Measurements from ENCODE around the gene IZUMO4. TPM values are rescaled to one million over a fixed set of nuclear protein-coding genes. Genes with fewer than 3 reads are reported as not detected.

IZUMO4 gene
- total and polyA plus RNA-seq, 5 donors from 2014 or later: 0.47 to 16.5 (median 0.78) TPM

GRCh38 chr19:2050349-2050990, 46.2 kb upstream of the IZUMO4 start:
- peaks cover 0 to 65% (median 7%) of the 10 kb centered on the region in 4 donors for H3K4me1 Mint-ChIP-seq
- peak overlapping the region; percentile 78 to 95 (median 91) for H3K27ac Mint-ChIP-seq
- peak in 1 of 2 donors; percentile 2 for ATAC-seq (ENCODE audit: low read depth in 2 of 2)

GRCh38 chr19:2050991-2051772, 45.5 kb upstream of the IZUMO4 start, which contains the start of gene MKNK2:
Gene MKNK2, minus strand, starts transcription at chr19:2051244. Its CDS starts 393 bp downstream, at chr19:2050851.
- H3K4me1 Mint-ChIP-seq: peaks cover 0 to 66% (median 8%) of the 10 kb centered on the region in 4 donors
- Histone ChIP-seq H3K27ac (ENCODE audit: insufficient read depth, low read length, poor library complexity, severe bottlenecking) (peak within 1 kb of the TSS; percentile 92), H3K9me3 (ENCODE audit: control insufficient read depth in 2 of 2, low read length in 2 of 2) (no peaks in the 10 kb centered on the region), H3K36me3 (ENCODE audit: control insufficient read depth, insufficient read depth, low read length) (peaks cover 3% of the 10 kb centered on the region), H3K4me1 (ENCODE audit: control insufficient read depth, insufficient read depth, low read length, poor library complexity, severe bottlenecking) (peaks cover 65% of the 10 kb centered on the region), H3K4me3 (ENCODE audit: low read depth, low read length) (peak within 1 kb of the TSS; percentile 86), H3K27me3 (ENCODE audit: control insufficient read depth, insufficient read depth, low read length) (no peaks in the 10 kb centered on the region)
- H3K27ac Mint-ChIP-seq: peak within 1 kb of the TSS; percentile 95 to 96 (median 95)
- H3K4me3 Mint-ChIP-seq: peak within 1 kb of the TSS; percentile 88 to 94 (median 92)
- H3K36me3 Mint-ChIP-seq: no peaks in the 10 kb centered on the region
- peak; percentile 87 to 94 (median 90) for DNase-seq
- no peaks in the 10 kb centered on the region for H3K9me3 Mint-ChIP-seq
- peak; percentile 79 to 84 for ATAC-seq (ENCODE audit: low read depth in 2 of 2)
- H3K27me3 Mint-ChIP-seq: peaks cover 4% of the 10 kb centered on the region

More at GRCh38 chr19:2050349-2050990, 46.2 kb upstream of the IZUMO4 start:
- Histone ChIP-seq H3K9me3 (ENCODE audit: control insufficient read depth in 2 of 2, low read length in 2 of 2) (no peaks in the 10 kb centered on the region), H3K36me3 (ENCODE audit: control insufficient read depth, insufficient read depth, low read length) (peaks cover 9% of the 10 kb centered on the region), H3K4me3 (ENCODE audit: low read depth, low read length) (peak overlapping the region; percentile 86), H3K27ac (ENCODE audit: insufficient read depth, low read length, poor library complexity, severe bottlenecking) (peak overlapping the region; percentile 78), H3K4me1 (ENCODE audit: control insufficient read depth, insufficient read depth, low read length, poor library complexity, severe bottlenecking) (peaks cover 62% of the 10 kb centered on the region), H3K27me3 (ENCODE audit: control insufficient read depth, insufficient read depth, low read length) (no peaks in the 10 kb centered on the region)
- H3K4me3 Mint-ChIP-seq: peak overlapping the region; percentile 88 to 94 (median 90)
- H3K27me3 Mint-ChIP-seq: peaks cover 4% of the 10 kb centered on the region
- no peak for DNase-seq
- H3K36me3 Mint-ChIP-seq: no peaks in the 10 kb centered on the region
- no peaks in the 10 kb centered on the region for H3K9me3 Mint-ChIP-seq

- Mint-ChIP-seq H3K4me3 (peak overlapping the region; percentile 83 to 93 (median 92)), H3K4me1 (peaks cover 0 to 67% (median 6%) of the 10 kb centered on the region in 4 donors)
These were observed 44.7 kb upstream of the IZUMO4 start for GRCh38 chr19:2051773-2052704.

DNA sequence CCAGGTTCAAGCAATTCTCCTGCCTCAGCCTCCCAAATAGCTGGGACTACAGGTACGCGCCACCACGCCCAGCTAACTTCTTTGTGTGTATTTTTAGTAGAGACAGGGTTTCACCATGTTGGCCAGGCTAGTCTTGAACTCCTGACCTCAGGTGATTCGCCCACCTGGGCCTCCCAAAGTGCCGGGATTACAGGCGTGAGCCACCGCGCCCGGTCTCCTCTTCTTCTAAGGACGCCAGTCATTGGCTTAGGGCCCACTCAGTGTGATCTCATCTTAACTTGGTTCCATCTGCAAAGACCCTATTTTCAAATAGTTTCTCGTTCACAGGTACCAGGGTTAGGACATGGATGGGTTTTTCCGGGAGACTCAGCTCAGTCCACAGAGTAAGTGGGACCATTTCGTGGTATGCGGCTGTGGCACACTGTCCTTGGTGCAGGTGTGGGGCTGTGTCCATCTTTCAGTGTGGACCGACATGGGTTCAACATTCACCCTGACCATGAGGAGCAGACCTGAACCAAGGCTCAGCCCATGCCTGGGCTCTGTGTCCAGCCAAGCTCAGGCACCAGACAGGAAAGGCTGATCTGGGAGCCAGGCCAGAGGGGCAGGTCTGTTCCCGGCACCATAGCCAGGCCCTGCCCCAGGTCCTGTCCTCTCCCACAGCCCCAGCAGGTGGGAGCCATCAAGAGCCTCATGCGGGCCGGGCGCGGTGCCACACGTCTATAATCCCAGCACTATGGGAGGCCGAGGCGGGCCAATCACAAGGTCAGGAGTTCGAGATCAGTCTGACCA, 42.9 kb upstream of the IZUMO4 start:
- Histone ChIP-seq H3K4me3 (ENCODE audit: low read depth, low read length) (no peak overlapping the region), H3K4me1 (ENCODE audit: control insufficient read depth, insufficient read depth, low read length, poor library complexity, severe bottlenecking) (peaks cover 64% of the 10 kb centered on the region), H3K36me3 (ENCODE audit: control insufficient read depth, insufficient read depth, low read length) (peaks cover 3% of the 10 kb centered on the region), H3K27ac (ENCODE audit: insufficient read depth, low read length, poor library complexity, severe bottlenecking) (peak overlapping the region; percentile 19), H3K27me3 (ENCODE audit: control insufficient read depth, insufficient read depth, low read length) (no peaks in the 10 kb centered on the region), H3K9me3 (ENCODE audit: control insufficient read depth in 2 of 2, low read length in 2 of 2) (no peaks in the 10 kb centered on the region)
- no peak for ATAC-seq (ENCODE audit: low read depth in 2 of 2)
- H3K27me3 Mint-ChIP-seq: peaks cover 4% of the 10 kb centered on the region
- H3K36me3 Mint-ChIP-seq: no peaks in the 10 kb centered on the region
- peak overlapping the region in 3 of 4 donors; percentile 41 to 92 (median 68) for H3K4me3 Mint-ChIP-seq
- DNase-seq: no peak
- no peaks in the 10 kb centered on the region for H3K9me3 Mint-ChIP-seq
- peak overlapping the region in 2 of 3 donors; percentile 48 to 77 for H3K27ac Mint-ChIP-seq
- peaks cover 0 to 67% (median 8%) of the 10 kb centered on the region in 4 donors for H3K4me1 Mint-ChIP-seq

More at GRCh38 chr19:2051773-2052704, 44.7 kb upstream of the IZUMO4 start:
- ATAC-seq (ENCODE audit: low read depth in 2 of 2): peak; percentile 13
- Mint-ChIP-seq H3K9me3 (no peaks in the 10 kb centered on the region), H3K27me3 (peaks cover 4% of the 10 kb centered on the region), H3K27ac (peak overlapping the region; percentile 94 to 96 (median 95)), H3K36me3 (no peaks in the 10 kb centered on the region)
- Histone ChIP-seq H3K27ac (ENCODE audit: insufficient read depth, low read length, poor library complexity, severe bottlenecking) (peak overlapping the region; percentile 92), H3K36me3 (ENCODE audit: control insufficient read depth, insufficient read depth, low read length) (peaks cover 3% of the 10 kb centered on the region), H3K4me3 (ENCODE audit: low read depth, low read length) (no peak overlapping the region), H3K4me1 (ENCODE audit: control insufficient read depth, insufficient read depth, low read length, poor library complexity, severe bottlenecking) (peaks cover 64% of the 10 kb centered on the region), H3K27me3 (ENCODE audit: control insufficient read depth, insufficient read depth, low read length) (no peaks in the 10 kb centered on the region), H3K9me3 (ENCODE audit: control insufficient read depth in 2 of 2, low read length in 2 of 2) (no peaks in the 10 kb centered on the region)
- DNase-seq: peak; percentile 56 to 82 (median 58)

DNA sequence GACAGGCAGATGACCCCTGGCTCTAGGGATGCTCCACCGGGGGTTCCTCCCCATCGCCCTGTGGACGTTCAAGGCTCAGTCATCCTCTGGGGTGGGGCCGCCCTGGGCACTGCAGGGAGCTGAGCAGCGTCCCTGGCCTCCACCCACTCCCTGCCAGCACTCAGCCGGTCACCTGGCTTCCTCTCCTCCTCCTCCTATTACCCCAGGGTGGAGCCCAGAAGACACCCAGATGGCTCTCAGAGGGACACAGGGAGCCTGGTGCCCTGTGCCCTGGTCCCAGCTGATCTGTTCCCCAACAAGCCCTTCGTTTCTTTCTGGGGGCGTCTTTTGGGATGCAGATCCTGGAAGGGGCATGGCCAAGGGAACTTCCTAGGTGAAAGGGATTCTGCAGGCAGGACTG, 42.0 kb upstream of the IZUMO4 start:
- Mint-ChIP-seq H3K27me3 (peaks cover 4% of the 10 kb centered on the region), H3K36me3 (no peaks in the 10 kb centered on the region), H3K9me3 (no peaks in the 10 kb centered on the region), H3K4me1 (peaks cover 0 to 66% (median 9%) of the 10 kb centered on the region in 4 donors), H3K27ac (peak overlapping the region in 2 of 3 donors; percentile 63 to 88), H3K4me3 (peak overlapping the region in 2 of 4 donors; percentile 69 to 86)
- no peak for DNase-seq
- Histone ChIP-seq H3K4me3 (ENCODE audit: low read depth, low read length) (no peak overlapping the region), H3K36me3 (ENCODE audit: control insufficient read depth, insufficient read depth, low read length) (no peaks in the 10 kb centered on the region), H3K4me1 (ENCODE audit: control insufficient read depth, insufficient read depth, low read length, poor library complexity, severe bottlenecking) (peaks cover 64% of the 10 kb centered on the region), H3K9me3 (ENCODE audit: control insufficient read depth in 2 of 2, low read length in 2 of 2) (no peaks in the 10 kb centered on the region), H3K27ac (ENCODE audit: insufficient read depth, low read length, poor library complexity, severe bottlenecking) (peak overlapping the region; percentile 23), H3K27me3 (ENCODE audit: control insufficient read depth, insufficient read depth, low read length) (no peaks in the 10 kb centered on the region)
- no peak for ATAC-seq (ENCODE audit: low read depth in 2 of 2)

DNA sequence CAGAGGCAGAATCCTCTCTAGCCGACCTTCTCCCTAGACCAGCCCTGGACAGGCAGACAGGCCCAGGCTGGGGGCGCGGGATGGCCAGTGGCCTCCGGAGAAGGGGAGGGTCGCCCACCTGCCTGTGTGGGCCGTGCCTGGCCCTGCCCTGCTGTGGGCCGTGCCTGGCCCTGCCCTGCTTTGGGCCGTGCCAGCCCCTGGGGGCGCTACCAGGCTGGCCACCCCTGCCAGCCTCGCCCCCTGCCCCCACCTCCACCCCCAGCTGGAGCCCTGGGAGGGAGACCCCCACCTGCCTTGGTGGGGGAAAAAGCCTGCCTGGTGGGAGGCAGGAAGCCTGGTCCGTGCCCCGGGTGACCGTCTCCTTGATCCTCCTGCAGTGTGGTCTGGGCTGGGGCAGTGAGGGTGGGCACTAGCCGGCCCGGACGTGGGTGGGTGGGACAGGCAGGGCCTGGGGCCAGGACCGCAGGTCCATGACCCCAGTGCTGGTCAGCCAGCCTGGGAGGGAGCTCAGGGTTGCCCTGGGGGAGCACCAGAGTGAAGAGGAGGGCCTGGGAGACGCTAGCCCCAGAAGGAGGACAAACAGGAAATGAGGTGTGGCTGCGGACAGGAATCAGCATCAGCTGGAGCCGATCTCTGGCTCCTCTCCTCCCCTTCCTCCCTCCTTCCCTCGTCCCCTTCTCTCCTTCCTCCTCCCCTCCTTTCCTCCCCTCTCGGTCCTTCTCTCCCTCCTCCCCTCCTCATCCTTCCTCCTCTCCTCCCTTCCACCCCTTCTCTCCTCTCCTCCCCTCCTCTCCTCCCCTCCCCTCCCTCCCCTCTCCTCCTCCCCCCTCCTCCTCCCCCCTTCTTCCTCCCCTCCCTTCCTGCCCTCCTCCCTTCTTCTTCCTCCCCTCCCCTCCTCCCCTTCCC, 40.5 kb upstream of the IZUMO4 start:
- no peaks in the 10 kb centered on the region for H3K9me3 Mint-ChIP-seq
- Histone ChIP-seq H3K27ac (ENCODE audit: insufficient read depth, low read length, poor library complexity, severe bottlenecking) (peak overlapping the region; percentile 80), H3K9me3 (ENCODE audit: control insufficient read depth in 2 of 2, low read length in 2 of 2) (no peaks in the 10 kb centered on the region), H3K36me3 (ENCODE audit: control insufficient read depth, insufficient read depth, low read length) (no peaks in the 10 kb centered on the region), H3K4me3 (ENCODE audit: low read depth, low read length) (peak overlapping the region; percentile 51), H3K4me1 (ENCODE audit: control insufficient read depth, insufficient read depth, low read length, poor library complexity, severe bottlenecking) (peaks cover 73% of the 10 kb centered on the region), H3K27me3 (ENCODE audit: control insufficient read depth, insufficient read depth, low read length) (no peaks in the 10 kb centered on the region)
- H3K27ac Mint-ChIP-seq: peak overlapping the region; percentile 63 to 94 (median 88)
- DNase-seq (peak in 1 of 3 donors; percentile 77), ATAC-seq (ENCODE audit: low read depth in 2 of 2) (no peak)
- peak overlapping the region in 3 of 4 donors; percentile 62 to 69 (median 66) for H3K4me3 Mint-ChIP-seq
- peaks cover 0 to 73% (median 12%) of the 10 kb centered on the region in 4 donors for H3K4me1 Mint-ChIP-seq
- H3K36me3 Mint-ChIP-seq: no peaks in the 10 kb centered on the region
- H3K27me3 Mint-ChIP-seq: peaks cover 4% of the 10 kb centered on the region
